Measurements from ENCODE around the gene FBXW7.

The FBXW7 gene

GRCh38 chr4:152431784-152432183 is 104.1 kb downstream of the FBXW7 start:
- Histone ChIP-seq H3K4me3 (ENCODE audit: low read depth, low read length) (no peak overlapping the region), H3K4me1 (no peaks in the 10 kb centered on the region; the same call in 1 of the 2 replicates), H3K27me3 (no peaks in the 10 kb centered on the region), H3K9me3 (no peaks in the 10 kb centered on the region), H3K36me3 (no peaks in the 10 kb centered on the region)
- no peak for DNase-seq
- TF ChIP-seq, protein P1, sequence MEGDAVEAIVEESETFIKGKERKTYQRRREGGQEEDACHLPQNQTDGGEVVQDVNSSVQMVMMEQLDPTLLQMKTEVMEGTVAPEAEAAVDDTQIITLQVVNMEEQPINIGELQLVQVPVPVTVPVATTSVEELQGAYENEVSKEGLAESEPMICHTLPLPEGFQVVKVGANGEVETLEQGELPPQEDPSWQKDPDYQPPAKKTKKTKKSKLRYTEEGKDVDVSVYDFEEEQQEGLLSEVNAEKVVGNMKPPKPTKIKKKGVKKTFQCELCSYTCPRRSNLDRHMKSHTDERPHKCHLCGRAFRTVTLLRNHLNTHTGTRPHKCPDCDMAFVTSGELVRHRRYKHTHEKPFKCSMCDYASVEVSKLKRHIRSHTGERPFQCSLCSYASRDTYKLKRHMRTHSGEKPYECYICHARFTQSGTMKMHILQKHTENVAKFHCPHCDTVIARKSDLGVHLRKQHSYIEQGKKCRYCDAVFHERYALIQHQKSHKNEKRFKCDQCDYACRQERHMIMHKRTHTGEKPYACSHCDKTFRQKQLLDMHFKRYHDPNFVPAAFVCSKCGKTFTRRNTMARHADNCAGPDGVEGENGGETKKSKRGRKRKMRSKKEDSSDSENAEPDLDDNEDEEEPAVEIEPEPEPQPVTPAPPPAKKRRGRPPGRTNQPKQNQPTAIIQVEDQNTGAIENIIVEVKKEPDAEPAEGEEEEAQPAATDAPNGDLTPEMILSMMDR (IDR thresholded peaks at IDR 0.05; ENCODE audit: low read depth, low read length): no peak

GRCh38 chr4:152431291-152431690 is 104.6 kb downstream of the FBXW7 start:
- no peak for DNase-seq
- H3K9me3 ChIP-seq: no peaks in the 10 kb centered on the region
- no peaks in the 10 kb centered on the region; the same call in 1 of the 2 replicates for H3K4me1 ChIP-seq
- H3K27me3 ChIP-seq: no peaks in the 10 kb centered on the region
- H3K36me3 ChIP-seq: no peaks in the 10 kb centered on the region
- no peak overlapping the region for H3K4me3 ChIP-seq (ENCODE audit: low read depth, low read length)
- TF ChIP-seq, protein P1 (IDR thresholded peaks at IDR 0.05; ENCODE audit: low read depth, low read length): no peak

- Histone ChIP-seq H3K4me1 (no peaks in the 10 kb centered on the region; the same call in 1 of the 2 replicates), H3K36me3 (no peaks in the 10 kb centered on the region)
- TF ChIP-seq, protein P1 (IDR thresholded peaks at IDR 0.05; ENCODE audit: low read depth, low read length): no peak
These were observed 105.4 kb downstream of the FBXW7 start for GRCh38 chr4:152430507-152430906.

GRCh38 chr4:152427981-152428380 is 107.9 kb downstream of the FBXW7 start:
- Histone ChIP-seq H3K4me1 (peaks cover 1% of the 10 kb centered on the region), H3K27me3 (no peaks in the 10 kb centered on the region), H3K4me3 (ENCODE audit: low read depth, low read length) (no peak overlapping the region), H3K36me3 (no peaks in the 10 kb centered on the region), H3K9me3 (no peaks in the 10 kb centered on the region)
- TF ChIP-seq, protein P1 (IDR thresholded peaks at IDR 0.05; ENCODE audit: low read depth, low read length): no peak
- no peak for DNase-seq

More at GRCh38 chr4:152430507-152430906, 105.4 kb downstream of the FBXW7 start:
- DNase-seq: no peak
- no peak overlapping the region for H3K4me3 ChIP-seq (ENCODE audit: low read depth, low read length)
- no peaks in the 10 kb centered on the region for H3K27me3 ChIP-seq
- no peaks in the 10 kb centered on the region for H3K9me3 ChIP-seq

DNA sequence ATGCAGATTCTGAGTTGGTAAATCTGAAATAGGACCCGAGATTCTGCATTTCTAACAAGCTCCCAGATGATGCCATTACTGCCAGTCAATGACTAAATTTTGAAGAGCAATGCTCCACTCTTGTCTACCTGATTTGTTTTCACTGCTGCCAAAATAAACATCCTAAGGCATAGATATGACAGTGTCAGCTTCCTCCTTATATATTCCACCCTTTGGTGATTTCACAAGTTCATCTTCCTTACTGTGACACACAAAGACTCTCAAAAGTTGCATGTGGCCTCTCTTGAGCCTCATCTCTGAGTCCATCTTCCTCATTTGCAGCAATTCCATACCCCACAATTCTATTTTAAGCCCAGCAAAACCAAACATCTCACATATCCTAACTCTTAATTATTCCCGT is 110.9 kb downstream of the FBXW7 start:
- H3K9me3 ChIP-seq: no peaks in the 10 kb centered on the region

DNA sequence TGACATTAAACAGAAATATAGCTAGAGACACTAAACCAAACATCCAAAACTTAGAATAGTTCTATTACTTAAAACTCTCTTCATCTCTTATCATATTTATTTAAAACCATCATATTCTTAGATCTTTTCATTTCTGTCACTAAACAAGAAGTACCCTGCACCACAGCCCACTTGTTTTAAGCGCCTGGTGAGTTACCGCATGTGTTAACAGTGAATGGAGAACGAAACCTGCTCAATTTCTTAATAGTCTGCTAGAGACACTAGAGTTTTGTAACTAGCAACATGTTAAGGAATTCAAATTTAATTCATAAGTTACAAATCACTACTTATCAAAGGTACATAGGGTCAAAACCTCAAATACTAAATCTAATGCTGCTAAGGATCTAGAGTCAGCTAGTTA is 111.5 kb downstream of the FBXW7 start:
- TF ChIP-seq, protein P1 (IDR thresholded peaks at IDR 0.05; ENCODE audit: low read depth, low read length): no peak
- Histone ChIP-seq H3K4me1 (peaks cover 12% of the 10 kb centered on the region), H3K36me3 (no peaks in the 10 kb centered on the region), H3K27me3 (no peaks in the 10 kb centered on the region), H3K9me3 (no peaks in the 10 kb centered on the region), H3K4me3 (ENCODE audit: low read depth, low read length) (no peak overlapping the region)
- no peak for DNase-seq

More for the DNA sequence above, 110.9 kb downstream of the FBXW7 start:
- H3K4me1 ChIP-seq: peaks cover 12% of the 10 kb centered on the region
- no peak overlapping the region for H3K4me3 ChIP-seq (ENCODE audit: low read depth, low read length)
- no peaks in the 10 kb centered on the region for H3K27me3 ChIP-seq
- TF ChIP-seq, protein P1 (IDR thresholded peaks at IDR 0.05; ENCODE audit: low read depth, low read length): no peak
- no peaks in the 10 kb centered on the region for H3K36me3 ChIP-seq
- DNase-seq: no peak

Data from BE2C (cell line).